Colon (tissue), 2 donors: ENCODE results near the gene MORN1.
"Not testable (repeated sequence)": the region's sequence is repeated elsewhere in the genome, so short reads cannot be mapped to it uniquely, and the experiment has no call there.

Experiments
- FAIRE-seq: peaks from 2 replicates; lab custom pipeline; 2012; peaks lifted over from hg19 to GRCh38; lab: Jason Lieb, UNC
- donor health status: control.
- donor health status: control.

MORN1 gene

DNA sequence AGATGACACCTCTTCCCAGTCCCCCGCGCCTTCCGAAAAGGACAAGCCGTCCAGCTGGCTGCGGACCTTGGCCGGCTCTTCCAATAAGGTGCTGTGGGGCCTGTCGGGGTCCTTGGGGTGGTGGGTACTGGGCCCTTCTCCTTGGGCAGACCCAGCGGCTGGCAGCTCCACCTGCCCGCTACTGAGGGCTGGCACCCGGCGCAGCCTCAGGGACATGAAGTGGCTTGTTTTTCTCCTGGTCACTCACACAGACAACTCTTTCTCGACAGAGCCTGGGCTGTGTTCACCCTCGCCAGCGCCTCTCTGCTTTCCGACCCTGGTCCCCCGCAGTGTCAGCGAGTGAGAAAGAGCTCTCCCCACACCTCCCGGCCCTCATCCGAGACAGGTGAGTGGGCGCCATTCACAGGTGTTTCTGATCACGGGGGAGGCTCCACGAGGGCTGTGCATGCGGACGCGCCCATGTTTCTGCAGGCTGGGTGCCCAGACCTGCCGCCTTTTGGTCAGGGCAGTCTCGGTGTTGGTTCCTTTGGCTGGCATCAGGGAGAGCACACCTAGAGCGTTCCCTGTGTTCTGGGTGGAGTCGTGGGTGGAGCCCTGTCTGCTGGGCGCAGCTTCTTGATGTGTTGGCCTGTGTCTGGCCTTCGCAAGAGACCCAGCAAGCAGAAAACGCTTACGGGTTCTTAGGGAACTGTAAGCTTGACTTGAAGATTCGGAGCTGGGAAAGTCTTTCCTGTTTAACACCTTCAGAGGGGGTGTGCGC lies 88.2 kb downstream of the MORN1 start:
- no peak for FAIRE-seq

DNA sequence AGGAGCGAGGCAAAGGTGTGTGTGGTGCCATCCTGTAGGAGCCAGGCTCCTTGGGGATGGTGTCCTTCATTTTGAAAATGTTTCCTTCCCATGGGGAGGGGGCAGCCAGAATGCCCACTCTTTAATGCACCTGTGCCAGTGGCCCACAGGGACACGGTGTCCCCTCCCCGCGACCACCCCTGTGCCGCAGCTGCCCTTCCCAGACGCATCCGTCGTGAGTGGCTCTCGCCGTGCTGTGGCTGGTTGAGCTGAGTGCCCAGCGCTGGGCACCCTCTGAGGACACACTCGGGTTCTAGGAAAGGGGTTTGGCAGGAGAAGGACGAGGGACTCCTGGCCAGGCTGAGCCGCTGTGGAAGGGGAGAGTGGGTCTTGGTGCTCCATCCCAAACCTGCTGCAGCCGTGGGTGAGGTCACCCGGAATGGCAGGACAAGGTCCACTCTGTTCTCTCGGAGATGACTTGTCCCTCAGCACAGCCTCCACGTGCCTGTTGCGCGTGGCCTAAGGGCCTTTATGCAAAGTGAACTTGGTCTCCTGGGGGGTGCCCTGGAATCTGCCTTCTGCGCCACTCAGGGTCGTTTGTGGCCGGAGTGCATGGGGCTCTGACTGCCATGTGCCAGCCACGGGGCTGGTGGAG lies 88.9 kb downstream of the MORN1 start:
- FAIRE-seq = no peak

DNA sequence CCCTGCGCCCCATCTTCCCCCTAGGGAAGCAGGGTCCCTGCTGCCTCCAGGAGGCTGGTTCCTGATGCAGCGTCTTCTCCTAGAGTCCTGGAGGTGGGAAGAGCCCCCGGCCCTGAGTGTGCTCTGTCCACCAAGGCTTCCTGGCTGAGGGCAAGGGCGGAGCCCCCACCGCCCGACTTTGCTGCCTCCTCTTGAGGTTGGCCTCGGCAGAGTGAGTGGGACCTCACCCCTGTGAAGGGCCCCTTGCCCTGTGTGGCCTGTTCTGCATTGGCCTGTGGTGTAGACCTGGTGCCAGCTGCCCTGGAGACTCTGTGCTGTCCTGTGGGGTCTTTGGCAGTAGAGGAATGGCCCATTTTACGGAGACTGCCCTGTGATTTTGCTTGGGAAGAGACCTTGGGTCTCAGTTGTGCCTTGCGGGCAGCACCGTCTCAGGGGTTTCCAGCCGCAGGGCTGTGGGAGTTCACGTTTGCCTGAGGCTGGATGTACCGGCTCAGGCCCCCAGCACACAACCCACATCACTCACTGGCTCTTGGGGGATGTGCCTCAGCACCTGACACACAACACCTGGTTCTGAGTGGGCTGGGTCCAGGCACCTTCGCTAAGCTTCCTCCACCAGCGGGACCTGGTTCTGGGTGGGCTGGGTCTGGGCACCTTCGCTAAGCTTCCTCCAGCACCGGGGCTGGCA lies 89.6 kb downstream of the MORN1 start:
- no peak for FAIRE-seq

DNA sequence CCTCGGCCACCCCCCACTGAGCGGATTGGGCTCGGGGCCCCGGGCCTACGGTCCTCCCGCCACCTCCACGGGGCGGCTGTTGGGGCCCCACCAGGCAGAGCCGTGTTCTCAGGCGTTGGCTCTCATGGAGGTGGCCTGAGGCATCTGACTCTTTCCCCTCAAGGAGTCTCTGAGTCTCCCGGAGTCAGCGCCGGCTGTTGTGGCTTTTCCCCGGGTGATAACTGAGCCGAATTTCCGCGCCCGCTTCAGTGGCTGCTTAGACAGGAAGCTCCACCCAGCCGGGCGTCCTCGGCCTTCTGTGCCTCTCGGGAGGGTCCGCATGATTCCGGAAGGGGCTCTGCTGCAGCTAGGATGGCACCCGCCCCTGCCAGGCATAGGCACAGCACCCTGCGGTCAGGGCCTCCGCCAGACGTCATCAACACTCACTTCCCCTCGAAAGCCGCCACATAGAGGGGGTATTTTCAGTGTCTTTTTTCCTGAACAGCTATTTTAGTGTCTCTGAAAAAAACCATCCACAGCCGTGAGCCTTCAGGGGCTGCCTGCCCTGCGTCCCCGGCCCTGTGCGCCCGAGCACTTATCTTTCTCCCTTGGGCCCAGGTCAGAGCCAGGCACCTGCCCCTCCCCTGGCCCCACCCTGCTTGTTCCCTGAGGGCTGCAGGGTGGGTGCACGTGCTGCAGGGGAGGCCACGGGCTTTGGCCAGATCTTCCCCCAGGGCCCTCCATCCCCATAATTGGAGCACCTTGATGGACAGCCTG lies 90.3 kb downstream of the MORN1 start:
- no peak for FAIRE-seq

DNA sequence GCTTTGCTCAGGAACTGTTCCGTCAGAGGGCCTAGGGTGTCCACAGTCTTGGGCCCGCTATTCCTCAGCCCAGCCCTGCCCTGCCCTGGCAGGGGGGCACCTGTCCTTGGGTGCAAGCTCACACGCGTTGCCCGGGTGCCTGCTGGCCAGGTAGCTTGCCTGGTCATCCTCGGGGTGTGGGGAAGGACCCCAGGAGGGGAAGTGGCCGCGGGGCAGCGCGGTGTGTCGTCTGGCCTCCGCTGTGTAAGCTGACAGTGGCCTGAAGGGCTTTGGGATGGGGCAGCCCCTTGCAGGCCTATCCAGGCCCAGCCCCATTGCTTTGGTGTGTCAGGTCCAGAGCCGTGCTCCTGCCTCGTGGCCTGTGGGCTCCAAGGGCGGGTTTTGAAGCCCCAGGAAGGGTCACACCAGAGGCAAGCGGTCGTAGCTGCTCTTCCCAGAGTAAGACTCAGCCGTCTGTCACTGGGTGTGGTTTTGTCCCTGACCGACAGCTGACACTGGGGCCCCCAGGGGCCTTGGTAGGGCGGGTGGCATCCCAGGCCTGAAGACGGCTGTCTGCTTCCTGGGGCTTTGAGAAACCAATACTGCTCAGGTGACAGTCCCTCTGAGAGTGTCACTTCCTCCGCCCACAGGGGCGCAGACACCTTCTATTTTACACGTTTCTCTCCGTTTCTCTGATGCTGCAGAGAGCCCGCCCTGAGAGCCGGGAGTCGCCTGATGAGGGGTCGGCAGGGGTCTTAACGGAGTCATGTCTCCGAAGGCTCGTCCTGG lies 91.2 kb downstream of the MORN1 start:
- FAIRE-seq = no peak

DNA sequence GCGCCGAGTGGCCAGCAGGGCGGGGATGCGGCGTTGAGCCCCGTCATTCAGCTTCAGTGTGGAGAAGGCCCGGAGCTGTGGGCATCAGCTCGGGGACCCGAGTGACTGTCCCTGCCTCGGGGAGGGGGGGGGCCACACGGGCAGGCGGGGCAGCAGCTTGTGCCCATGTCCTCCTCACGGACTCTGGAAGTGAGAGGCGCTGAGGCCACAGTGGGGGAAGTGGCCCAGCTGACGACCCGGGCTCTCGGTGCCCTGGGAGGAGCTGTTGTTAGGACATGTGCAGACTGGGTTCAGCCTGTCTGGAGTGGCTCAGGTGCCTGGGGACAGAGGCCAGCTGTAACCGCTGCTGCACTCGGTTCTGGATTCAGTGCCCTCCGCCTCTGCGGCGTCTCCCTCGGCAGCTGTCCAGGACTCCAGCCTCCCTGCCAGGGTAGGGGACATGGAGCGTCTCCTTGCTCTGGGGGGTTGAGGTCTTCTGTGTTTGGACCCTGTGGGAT lies 92.2 kb downstream of the MORN1 start:
- FAIRE-seq = no peak

DNA sequence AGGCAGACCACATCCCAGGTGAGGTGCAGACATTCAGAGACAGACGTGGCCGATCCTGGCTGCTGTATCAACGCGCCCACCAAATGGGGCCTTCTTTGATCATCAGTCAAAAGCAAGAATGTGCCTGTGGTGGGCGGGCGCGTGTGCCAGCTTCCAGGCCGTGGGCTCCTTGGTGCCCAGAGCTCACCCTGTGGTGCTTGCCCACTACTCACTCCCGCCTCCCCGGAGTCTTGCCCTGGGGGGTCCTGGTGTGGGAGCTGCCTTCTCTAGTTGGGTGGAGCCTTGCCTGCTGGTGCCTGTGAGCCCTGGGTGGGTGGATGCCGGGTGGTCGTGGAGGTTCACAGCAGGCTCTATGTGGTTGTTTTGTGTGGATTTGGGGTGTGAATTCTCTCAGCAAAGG lies 92.7 kb downstream of the MORN1 start:
- no peak for FAIRE-seq

DNA sequence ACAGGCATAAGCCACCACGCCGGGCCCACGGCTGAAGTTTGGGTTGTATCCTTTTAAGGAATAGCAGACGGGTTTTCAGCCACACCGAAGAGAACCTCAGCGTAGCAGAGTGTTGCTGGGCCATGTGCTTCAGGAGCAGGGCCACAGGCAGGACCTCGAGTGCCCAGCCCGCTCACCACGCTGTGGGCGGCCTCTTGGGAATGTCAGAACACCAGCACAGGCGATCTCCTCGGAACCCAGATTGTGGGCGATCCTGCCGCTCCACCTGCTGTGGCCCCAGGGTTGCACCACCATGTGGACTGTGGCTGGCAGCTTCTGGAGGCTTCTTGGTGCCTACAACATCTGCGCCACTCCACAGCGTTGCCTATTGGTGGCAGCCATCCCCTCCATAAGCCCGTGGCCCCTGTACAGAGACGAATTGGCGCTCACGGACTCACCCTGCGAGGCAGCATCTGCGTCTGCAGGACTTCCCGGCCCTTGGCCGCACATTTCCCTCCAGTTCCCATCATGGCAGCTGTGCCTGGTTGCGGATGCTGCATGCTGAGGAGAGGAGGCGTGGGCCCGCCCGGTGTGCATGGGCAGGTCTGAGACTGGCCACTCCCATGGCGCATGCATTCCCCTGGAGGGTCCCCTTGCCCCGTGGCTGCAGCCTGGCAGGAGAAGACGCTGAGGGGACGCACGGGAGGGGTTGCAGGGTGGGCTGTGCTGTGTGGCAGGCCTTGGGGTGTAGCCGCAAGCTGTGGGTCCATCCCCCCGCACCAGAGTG lies 93.9 kb downstream of the MORN1 start:
- FAIRE-seq = no peak

DNA sequence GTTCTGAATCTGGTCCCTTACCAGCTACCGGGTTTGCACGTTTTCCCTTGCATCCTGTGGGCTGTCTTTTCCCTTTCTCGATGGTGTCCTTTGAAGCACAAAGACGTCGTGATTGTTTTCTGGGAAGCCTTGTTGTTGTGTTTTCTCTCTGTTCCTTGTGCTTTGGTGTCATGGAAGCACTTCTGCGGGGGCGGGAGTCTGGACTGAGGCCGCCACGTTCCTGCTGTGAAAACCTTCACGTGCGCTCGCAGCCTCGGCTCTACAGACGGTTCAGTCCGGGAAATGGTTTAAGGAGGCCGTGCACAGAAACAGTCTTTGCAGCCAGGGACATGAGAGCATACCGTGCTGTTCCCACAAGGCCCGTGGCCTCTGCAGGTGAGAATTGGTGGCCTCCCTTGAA lies 94.7 kb downstream of the MORN1 start:
- FAIRE-seq = no peak

DNA sequence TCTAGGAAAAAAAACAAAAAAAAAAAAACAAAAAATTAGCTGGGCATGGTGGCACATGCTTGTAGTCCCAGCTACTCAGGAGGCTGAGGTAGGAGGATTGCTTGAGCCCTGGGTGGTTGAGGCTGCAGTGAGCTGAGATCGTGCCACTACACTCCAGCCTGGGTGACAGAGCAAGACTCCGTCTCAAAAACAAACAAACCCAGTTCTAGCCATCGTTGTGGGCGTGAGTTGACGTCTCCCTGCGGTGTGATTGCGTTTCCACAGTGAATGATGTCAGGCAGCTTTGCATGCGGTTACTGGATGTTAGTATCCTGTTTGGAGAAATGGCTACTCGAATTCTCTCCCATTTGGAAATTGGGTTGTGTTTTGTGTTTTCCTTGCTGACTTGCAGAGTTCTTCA lies 95.1 kb downstream of the MORN1 start:
- not testable (repeated sequence) for FAIRE-seq

DNA sequence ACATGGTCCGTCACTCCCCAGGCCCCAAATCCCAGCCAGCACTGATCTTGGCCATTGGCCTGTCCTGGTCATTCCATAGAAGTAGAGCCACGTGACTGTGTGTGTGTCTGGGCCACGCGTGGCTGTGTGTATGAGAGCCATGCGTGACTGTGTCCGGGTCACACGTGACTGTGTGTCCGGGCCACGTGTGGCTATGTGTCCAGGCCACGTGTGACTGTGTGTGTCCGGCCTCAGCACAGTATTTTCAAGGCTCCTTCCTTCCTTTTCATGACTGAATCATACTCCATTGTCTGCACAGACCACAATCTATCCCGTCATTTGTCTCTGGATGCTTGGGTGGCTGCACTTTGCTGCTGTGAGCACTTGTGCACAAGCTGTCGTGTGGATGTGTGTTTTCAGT lies 95.8 kb downstream of the MORN1 start:
- no peak for FAIRE-seq

DNA sequence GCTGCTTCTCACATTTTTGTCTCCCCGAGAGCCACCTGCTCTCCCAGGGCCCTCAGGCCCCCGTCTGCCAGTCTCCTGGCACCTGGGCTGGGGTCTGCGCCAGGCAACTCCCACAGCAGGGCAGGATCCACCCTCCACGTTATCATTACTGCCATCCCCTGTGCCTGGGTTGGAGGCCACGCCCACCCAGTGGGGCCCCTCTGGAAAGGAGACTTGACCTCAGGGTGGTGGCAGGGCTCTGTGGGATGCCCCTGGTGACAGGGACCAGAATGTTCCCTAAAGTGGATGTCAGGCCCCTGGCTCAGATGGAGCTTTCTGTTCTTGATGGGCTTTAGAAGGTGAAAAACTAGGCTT lies 96.7 kb downstream of the MORN1 start:
- no peak for FAIRE-seq

DNA sequence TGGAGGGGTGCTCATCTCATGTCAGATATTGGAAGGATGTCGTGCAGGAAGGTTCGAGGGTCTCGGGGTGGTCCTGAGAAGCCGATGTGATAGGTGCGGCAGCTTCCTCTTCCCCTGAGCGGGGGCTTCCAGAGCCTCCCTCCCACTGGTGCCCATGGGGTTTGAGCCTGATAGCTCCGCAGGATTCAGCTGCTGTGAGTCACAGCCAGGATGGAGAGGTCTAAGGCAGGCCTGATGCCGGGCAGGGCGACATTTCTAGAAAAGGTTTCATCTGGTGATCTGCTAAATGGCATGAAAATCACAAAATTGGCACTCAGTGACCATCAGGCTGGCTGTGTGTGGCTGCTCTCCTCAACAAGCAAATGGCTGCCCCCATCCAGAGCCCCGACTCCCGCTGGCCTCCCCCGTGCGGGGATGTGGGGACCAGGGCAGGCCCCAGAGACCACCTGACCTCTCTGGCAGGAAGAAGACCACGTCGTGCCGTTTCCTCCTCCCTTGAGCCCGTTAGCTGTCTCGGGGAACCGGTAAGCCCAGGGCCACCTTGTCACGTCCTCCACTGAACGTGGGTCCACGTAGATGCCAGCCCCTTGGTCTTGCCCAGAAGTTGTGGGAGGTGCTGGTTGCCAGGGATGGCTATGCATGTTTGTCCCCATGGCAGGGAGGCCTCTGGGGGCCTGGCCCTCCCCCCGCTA lies 97.2 kb downstream of the MORN1 start:
- no peak for FAIRE-seq

DNA sequence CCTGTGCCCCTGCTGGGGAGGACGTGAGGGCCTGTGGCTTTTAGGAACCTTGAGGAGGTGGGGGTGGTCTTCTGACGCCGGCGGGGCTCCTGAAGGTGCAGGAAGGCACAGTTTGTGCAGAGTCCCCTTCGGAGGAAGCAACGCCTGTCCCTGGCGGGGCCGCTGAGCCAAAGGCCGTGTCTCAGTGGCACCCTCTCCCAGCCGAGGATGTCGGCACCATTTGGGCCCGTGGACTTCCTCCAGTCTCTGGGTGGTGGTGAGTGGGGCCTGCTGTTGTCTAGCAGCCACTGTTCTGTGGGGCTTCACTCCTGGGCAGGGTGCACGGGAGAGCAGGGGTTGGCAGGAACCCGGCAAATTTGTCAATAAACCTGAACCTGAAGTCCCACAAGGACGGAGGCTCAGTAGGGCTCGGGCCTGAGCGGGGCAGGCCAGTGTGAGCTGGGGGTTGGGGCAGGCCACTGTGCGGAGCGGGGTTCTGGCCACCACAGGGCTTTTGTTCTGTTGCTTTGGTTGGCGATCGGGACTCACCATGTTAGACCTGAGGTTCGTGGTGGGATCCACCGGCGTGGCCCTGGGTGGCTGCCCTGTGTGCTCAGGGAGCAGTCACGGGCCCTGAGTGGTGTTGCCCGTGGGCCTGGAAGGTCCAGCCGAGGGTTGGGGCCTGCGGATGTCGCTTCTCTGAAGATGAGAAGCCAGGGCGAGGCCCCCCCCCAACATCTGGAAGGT lies 98.5 kb downstream of the MORN1 start:
- FAIRE-seq = no peak

DNA sequence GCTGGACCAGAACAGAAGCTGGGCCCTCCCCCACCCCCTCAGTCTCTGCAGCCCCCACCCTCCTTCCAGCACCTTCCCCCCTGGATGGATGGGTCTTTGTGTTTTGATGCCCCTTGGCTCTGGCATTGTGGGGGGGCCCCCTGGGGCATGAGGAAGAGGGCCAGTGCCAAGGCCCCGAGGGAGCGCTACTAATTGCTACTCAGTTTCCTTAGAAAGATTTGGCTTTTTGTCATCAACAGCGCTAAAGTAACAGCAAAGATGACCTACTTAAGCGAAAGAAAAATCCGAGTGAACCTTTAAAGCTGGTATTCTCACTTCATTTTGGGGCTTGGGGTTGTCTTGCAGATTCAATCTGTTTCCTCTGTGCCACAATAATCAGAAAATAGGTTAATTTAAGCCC lies 99.8 kb downstream of the MORN1 start:
- no peak for FAIRE-seq

DNA sequence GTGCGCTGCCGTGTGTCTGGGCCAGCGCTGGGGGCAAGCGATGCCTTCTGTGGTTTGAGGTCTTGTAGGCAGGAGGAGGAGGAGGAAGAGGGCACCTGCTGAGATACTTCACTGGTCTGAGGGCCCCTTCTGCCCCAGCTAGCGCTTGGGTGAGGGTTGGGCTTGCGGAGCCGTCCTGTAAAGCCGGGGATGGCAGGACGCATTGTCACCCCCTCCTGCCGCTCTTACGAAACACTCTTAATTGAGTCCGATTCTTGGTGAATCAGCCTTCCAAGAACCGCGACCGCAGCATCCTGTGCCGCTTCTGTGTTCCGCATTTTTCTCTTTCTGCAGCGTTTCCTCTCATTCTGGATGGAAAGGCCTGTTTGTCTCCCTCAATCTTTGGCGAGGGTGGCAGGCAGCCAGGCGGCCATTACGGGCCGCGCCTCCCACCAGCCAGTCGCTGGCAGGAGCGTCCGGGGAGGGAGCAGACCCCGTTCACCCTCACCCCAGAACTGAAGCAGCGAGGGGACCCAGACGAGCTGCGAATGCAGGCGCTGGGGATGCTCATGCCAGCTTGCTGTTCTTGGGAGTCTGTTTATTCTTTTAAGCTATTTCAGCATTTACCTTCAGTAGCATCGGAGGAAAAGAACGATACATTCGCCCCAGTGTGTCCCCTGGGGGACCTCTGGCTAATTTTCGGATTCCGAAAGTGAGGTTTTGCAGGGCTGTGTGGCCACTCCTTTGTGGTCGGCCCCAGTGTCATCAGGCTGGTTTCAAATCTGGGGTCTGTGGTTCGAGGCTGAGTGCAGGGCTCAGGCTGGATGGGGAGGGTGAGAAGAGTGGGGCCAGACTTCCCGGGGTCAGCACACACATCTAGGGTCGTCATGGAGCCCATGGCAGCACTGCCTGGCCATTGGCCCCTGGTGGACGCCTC lies 100.5 kb downstream of the MORN1 start:
- FAIRE-seq = no peak

DNA sequence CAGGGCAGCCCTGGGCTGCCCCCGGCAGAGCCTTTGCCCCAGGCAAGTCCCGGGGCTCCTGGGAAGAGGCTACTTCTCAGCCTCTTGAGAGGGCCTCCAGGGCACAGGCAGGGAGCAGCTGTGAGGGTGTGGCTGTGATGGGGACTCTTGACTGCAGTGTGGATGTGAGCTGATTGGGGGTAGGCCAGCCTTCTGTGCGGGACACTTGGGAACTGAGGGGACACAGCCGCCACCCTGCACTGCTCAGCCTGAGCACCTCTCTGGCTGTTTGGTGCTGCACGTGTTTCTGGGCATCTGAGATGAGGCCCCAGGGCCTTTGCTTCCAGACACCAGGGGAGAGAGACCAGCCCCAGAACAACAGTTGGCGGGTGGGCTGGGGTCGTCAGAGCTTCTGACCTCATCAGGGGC lies 101.2 kb downstream of the MORN1 start:
- no peak for FAIRE-seq

DNA sequence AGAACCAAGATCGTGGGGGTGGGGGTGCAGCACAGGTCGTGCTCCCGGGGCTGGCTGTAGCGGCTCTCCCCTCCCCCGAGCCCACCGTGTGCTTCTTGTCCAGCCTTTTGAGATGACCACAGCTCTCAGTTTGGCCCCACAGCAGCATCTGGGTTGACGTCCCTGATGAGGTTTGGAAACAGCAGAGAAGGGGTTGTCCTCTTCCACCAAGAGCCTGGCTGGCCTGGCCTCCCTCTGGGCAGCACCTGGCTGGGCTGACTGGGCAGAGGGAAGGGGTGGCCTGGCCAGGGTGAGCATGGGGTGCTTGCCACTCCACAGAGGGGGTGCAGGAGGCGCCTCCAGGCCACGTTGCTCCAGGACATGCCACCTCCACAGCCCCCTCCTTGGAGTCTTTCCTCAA lies 101.7 kb downstream of the MORN1 start:
- FAIRE-seq = no peak
